Activated CD4-positive, alpha-beta T cell treated with anti-CD3 and anti-CD28 coated beads for 36 hours (primary cell): Measurements from ENCODE around the gene OR14J1. TPM values are rescaled to one million over a fixed set of nuclear protein-coding genes. Genes with fewer than 3 reads are reported as not detected.
"Not testable (repeated sequence)": the region's sequence is repeated elsewhere in the genome, so short reads cannot be mapped to it uniquely, and the experiment has no call there.

Source experiments
- ATAC-seq: fragments of 200-7000 bp; cut with Tn5 transposase; one replicate; pipeline ENCODE4 v1.10.0; 2021; ENCODE audit warnings: mild to moderate bottlenecking, moderate library complexity
- CTCF ChIA-PET: fragments of 350-600 bp; sonication (Branson Sonifier 250); formaldehyde crosslinking; loops from one replicate; lab custom pipeline; 2021; ENCODE audit warnings: antibody characterized with exemption; lab: Charles Lee
- POLR2A ChIA-PET: fragments of 350-600 bp; sonication (Branson Sonifier 250); formaldehyde crosslinking; loops from one replicate; lab custom pipeline; 2021; ENCODE audit warnings: antibody characterized with exemption, inconsistent platforms; lab: Charles Lee
- DNase-seq: peaks from one replicate; pipeline ENCODE4 v3.0.0-alpha.2; 2020
- H3K27ac Mint-ChIP-seq: one replicate; pipeline ENCODE4 v1.8.0; 2021; ENCODE audit warnings: mixed read lengths
- H3K27me3 Mint-ChIP-seq: one replicate; pipeline ENCODE4 v1.8.0; 2021; ENCODE audit warnings: mixed read lengths
- H3K36me3 Mint-ChIP-seq: one replicate; pipeline ENCODE4 v1.8.0; 2021; ENCODE audit warnings: low read depth, mixed read lengths
- H3K4me1 Mint-ChIP-seq: one replicate; pipeline ENCODE4 v1.8.0; 2021; ENCODE audit warnings: mixed read lengths
- H3K4me3 Mint-ChIP-seq: one replicate; pipeline ENCODE4 v1.8.0; 2021; ENCODE audit warnings: mild to moderate bottlenecking, moderate library complexity, mixed read lengths
- H3K9me3 Mint-ChIP-seq: one replicate; pipeline ENCODE4 v1.8.0; 2021; ENCODE audit warnings: low read depth, mixed read lengths
- intact Hi-C, 2 experiments: fragments of 100-400 bp; cut with DNase I in 1 of 2; cut with micrococcal nuclease in 1 of 2; formaldehyde crosslinking; loops; one replicate each; pipeline versions ENCODE4 v1.14.2 to v1.15.1; 2022 to 2024; cut with DNase I, micrococcal nuclease
- total RNA-seq, 2 experiments: library from RNA; stranded (reverse); gene quantifications; one replicate each; pipeline ENCODE4 v1.2.3, GENCODE V29; 2021

Gene OR14J1
- total RNA-seq, 2 experiments from 2014 or later: not detected

DNA sequence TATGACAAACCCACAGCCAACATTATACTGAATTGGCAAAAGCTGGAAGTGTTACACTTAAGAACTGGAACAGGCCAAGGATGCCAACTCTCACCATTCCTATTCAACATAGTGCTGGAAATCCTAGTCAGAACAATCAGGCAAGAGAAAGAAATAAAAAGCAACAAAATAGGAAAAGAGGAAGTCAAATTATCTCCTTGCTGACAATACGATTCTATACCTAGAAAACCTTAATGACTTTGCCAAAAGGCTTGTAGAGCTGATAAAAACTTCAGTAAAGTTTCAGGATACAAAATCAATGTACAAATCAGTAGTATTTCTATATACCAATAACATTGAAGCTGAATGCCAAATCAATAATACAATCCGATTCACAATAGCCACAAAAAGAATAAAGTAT, 34.8 kb downstream of the OR14J1 start:
- H3K4me1 Mint-ChIP-seq: no peaks in the 10 kb centered on the region
- no peak overlapping the region for H3K4me3 Mint-ChIP-seq
- H3K36me3 Mint-ChIP-seq: no peaks in the 10 kb centered on the region
- ATAC-seq (no peak), DNase-seq (no peak)
- peaks cover 45% of the 10 kb centered on the region for H3K27me3 Mint-ChIP-seq
- CTCF ChIA-PET: no interaction called here
- H3K9me3 Mint-ChIP-seq: peaks cover 4% of the 10 kb centered on the region
- POLR2A ChIA-PET: no interaction called here
- intact Hi-C loops: no loop called here
- H3K27ac Mint-ChIP-seq: no peak overlapping the region

DNA sequence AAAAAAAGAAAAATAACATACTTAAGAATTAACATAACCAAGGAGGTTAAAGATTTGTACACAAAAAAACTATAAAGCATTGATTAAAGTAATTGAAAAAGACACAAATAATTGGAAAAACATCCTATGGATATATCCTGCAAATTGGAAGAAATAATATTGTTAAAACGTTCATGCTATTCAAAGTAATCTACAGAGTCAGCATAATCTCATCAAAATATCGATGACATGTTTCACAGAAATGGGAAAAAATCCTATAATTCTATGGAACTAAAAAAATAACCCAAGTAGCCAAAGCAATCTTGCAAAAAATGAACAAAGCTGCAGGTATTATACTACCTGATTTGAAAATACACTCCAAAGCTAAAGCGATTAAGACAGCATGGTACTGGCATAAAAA, 43.9 kb downstream of the OR14J1 start:
- no peak overlapping the region for H3K4me3 Mint-ChIP-seq
- H3K27ac Mint-ChIP-seq: no peak overlapping the region
- no peak for ATAC-seq
- H3K9me3 Mint-ChIP-seq: no peaks in the 10 kb centered on the region
- intact Hi-C loops: no loop called here
- H3K36me3 Mint-ChIP-seq: no peaks in the 10 kb centered on the region
- peaks cover 28% of the 10 kb centered on the region for H3K27me3 Mint-ChIP-seq
- H3K4me1 Mint-ChIP-seq: no peaks in the 10 kb centered on the region
- POLR2A ChIA-PET: no interaction called here
- DNase-seq: no peak
- CTCF ChIA-PET: interaction anchor here (0.6 kb wide), 1 partner anchor 26 kb away, joined by 3 read pairs; no protein-coding TSS in a partner anchor

DNA sequence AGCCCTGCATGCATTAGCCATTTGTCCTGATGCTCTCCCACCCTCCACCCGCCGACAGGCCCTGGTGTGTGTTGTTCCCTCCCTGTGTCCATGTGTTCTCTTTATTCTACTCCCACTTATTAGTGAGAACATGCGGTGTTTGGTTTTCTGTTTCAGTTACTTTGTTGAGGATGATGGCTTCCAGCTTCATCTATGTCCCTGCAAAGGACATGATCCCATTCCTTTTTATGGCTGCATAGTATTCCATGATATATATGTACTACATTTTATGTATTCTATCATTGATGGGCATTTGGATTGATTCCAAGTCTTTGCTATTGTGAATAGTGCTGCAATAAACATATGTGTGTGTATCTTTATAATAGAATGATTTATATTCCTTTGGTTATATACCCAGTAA, 47.8 kb downstream of the OR14J1 start:
- POLR2A ChIA-PET: interaction anchor here (0.6 kb wide), 1 partner anchor 107 kb away, joined by 5 read pairs; the partner anchor contains the start of genes OR11A1 and OR2H1
- H3K27me3 Mint-ChIP-seq: peaks cover 41% of the 10 kb centered on the region

DNA sequence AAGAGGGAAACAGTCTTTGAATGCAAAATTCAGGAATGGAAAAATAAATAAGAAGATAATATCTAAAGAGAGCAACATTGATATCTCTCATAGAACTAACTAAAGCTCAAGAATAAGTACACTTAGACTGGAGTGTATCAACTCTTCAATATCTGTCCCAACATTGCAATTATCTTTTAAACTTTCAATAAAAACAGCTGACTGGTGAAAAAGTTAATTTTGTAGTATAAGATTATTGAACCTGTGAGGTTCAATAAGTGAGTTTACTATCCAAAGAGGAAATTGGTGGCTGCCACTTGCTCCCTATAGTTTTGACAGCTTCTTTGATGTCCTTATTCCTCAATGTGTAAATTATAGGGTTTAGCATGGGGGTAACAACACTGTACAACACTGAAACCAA, 53.5 kb downstream of the OR14J1 start:
- H3K4me1 Mint-ChIP-seq: no peaks in the 10 kb centered on the region
- H3K9me3 Mint-ChIP-seq: peaks cover 7% of the 10 kb centered on the region
- ATAC-seq (no peak), DNase-seq (no peak)
- no peak overlapping the region for H3K27ac Mint-ChIP-seq
- POLR2A ChIA-PET: no interaction called here
- H3K4me3 Mint-ChIP-seq: no peak overlapping the region
- no peaks in the 10 kb centered on the region for H3K36me3 Mint-ChIP-seq
- peaks cover 39% of the 10 kb centered on the region for H3K27me3 Mint-ChIP-seq
- CTCF ChIA-PET: no interaction called here
- intact Hi-C loops: no loop called here

More for the DNA sequence above, 47.8 kb downstream of the OR14J1 start:
- DNase-seq, H3K27ac Mint-ChIP-seq, H3K4me3 Mint-ChIP-seq, H3K4me1 Mint-ChIP-seq, CTCF ChIA-PET, H3K36me3 Mint-ChIP-seq, ATAC-seq, intact Hi-C loops, H3K9me3 Mint-ChIP-seq: not testable (repeated sequence)

DNA sequence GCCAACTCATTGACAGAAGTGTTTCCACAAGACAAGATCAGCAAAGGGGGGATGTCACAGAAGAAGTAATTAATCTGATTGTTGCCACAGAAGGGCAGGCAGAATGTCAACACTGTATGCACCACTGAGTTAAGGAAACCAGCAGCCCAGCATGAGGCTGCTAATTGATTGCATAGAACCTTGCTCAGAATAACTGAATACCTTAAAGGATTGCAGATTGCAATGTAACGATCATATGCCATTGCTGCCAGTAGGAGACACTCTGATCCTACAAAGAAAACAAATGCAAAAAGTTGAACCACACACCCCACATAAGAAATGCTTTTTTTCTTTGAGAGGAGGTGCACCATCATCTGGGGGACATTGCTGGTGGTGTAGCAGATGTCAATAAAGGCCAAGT, 54.1 kb downstream of the OR14J1 start:
- DNase-seq (no peak), ATAC-seq (no peak)
- Mint-ChIP-seq H3K27ac (no peak overlapping the region), H3K4me3 (no peak overlapping the region), H3K27me3 (peaks cover 38% of the 10 kb centered on the region), H3K9me3 (peaks cover 7% of the 10 kb centered on the region), H3K4me1 (no peaks in the 10 kb centered on the region), H3K36me3 (no peaks in the 10 kb centered on the region)
- ChIA-PET CTCF (no interaction called here), POLR2A (no interaction called here)
- intact Hi-C loops: no loop called here

Other genes starting within 250 kb of the OR14J1 start
- gene OR2B3, start 214.4 kb upstream of the OR14J1 start, total RNA-seq: not detected
- not detected for gene OR2J1, start 202.2 kb upstream of the OR14J1 start, total RNA-seq
- not detected for gene OR2J3, start 193.6 kb upstream of the OR14J1 start, total RNA-seq
- not detected for gene OR2J2, start 130.8 kb upstream of the OR14J1 start, total RNA-seq
- not detected for gene OR5V1, start 67.2 kb downstream of the OR14J1 start, total RNA-seq
- not detected for gene OR12D3, start 73.6 kb downstream of the OR14J1 start, total RNA-seq
- not detected for gene OR12D2, start 93.9 kb downstream of the OR14J1 start, total RNA-seq
- gene OR12D1, start 113.2 kb downstream of the OR14J1 start, total RNA-seq: not detected
- gene OR10C1, start 137.6 kb downstream of the OR14J1 start, total RNA-seq: not detected
- gene OR11A1, start 155.4 kb downstream of the OR14J1 start, total RNA-seq: not detected
- gene OR2H1, start 155.5 kb downstream of the OR14J1 start, total RNA-seq: not detected
- not detected for gene MAS1L, start 186.3 kb downstream of the OR14J1 start, total RNA-seq